Kasumi-1 (cell line): ENCODE results near the gene RAB14.
A peak's percentile ranks its signal among the peaks of the same experiment; 100 is the strongest.

Source experiments
- DNase-seq, 2 experiments: peaks; one replicate each; lab custom pipeline; 2025; lab: John Stamatoyannopoulos, UW

Gene RAB14

GRCh38 chr9:121219530-121219929 lies 17.9 kb upstream of the RAB14 start:
- DNase-seq: no peak

GRCh38 chr9:121218357-121219027 lies 16.8 kb upstream of the RAB14 start:
- no peak for DNase-seq

DNA sequence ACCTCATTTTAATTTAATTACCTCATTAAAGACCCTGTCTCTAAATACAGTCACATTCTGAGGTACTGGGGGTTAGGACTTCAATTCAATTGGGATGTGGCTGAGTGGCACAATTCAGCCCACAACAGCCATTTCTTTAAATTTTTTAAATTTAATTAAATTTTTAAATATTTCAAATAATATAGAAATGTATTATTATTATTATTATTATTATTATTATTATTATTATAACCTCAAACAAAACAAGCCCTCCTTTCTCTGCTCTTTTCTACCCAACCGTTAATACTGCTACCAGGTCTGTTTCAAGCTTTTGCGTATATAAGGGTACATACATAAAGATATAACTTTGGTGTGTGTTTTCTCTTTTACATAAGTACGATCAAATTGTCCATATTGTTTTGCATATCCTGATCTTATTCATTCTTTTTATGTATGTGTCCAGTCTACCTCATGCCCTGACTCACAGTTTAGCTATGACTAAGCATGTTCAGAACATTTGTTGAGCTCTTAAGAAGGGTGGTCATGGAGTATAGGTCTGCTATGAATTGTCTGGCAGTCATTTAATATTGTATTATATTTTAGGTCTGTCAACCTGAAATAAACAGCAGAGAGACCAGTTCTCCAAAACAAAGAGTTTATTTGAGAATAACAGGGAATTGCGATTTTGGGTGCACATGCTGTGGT lies 16.1 kb upstream of the RAB14 start:
- no peak for DNase-seq

DNA sequence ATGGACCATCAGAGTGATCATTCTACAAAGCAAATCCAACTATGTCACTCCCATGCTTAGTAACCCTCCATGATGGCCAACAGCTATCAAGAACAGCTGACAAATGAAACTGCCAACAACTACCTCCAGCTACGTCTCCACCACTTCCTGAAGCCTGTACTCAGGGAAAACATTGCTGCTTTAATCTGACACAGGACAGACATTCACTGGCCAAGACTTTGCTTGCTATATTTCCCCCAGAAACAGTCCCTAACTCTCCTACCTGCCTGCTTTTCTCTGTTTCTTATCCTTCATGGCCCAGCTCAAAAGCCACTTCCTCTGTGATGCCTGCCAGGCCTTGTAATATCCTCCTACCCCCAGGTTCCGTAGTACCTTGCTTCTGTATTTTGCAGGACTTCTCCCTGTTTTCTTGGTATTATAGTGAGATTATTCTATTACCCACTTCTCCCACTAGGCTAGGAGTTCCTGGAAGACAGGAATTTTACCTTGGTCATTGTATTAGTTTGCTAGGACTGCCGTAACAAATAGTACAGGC lies 14.7 kb upstream of the RAB14 start:
- peak; percentile 17 to 18 for DNase-seq

DNA sequence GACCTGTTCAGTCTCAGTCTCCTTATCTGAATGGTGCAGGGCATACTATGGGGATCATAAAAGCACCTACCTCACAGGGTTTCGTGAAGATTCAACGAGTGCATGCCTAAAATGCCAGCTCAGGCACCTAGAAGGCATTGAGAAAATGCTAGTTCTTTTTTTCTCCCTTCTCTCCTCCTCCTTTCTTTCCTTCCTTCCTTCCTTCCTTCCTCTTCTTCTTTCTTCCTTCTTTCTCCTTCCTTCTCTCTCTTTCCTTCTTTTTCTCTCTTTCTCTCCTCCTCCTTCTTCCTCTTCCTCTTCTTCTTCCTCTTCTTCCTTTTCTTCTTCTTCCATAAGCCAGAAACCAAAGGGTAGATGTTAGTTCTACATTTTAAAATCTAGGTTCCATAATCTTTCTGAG lies 12.3 kb upstream of the RAB14 start:
- DNase-seq: no peak

GRCh38 chr9:121213136-121213806 lies 11.6 kb upstream of the RAB14 start:
- peak; percentile 83 to 90 for DNase-seq

- no peak for DNase-seq
These were observed 8.9 kb upstream of the RAB14 start for GRCh38 chr9:121210536-121210935.

DNA sequence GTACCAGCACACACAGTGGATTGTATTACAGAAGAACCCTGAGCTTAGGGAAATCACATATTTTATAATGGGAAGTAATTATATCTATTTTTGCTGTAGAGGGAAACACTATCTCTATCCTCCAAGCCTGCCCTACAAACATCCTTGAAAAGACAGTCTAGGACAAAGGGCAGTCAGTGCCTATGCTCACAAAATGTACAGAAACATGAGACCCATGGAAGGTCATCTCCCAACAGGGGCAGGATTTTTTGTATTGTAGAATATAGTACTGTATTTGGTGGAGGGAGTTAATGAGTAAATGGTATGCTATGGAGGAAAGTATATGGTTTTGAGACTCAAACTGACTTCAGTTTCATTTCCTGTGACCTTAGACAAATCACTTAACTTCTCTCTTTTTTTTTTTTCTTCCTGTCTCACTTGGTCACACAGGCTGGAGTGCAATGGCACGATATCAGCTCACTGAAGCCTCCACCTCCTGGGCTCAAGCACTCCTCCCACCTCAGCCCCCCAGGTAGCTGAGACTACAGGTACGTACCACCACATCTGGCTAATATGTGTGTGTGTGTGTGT lies 5.8 kb upstream of the RAB14 start:
- no peak for DNase-seq

- DNase-seq: no peak
These were observed 5.1 kb upstream of the RAB14 start for GRCh38 chr9:121206516-121207370.

DNA sequence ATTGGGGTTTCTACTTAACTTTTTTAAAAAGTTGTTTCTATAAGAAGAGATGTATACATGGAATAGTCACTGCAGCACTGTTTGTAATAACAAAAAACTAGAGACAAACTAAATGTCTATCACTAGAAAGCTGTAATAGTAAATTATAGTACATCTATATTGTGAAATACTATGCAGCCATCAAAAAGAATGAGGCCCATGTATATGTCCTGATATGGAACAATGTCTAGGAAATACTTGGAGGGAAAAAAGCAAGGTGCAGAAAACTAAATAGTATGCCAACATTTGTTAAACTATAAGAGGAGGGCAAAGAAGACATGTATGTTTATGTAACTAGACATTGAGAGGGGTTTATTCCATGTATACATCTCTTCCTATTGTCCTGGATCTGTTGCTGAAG lies 2.9 kb upstream of the RAB14 start:
- DNase-seq: no peak

- DNase-seq: peak in 1 of 2 experiments; percentile 16
These were observed 2.5 kb upstream of the RAB14 start for GRCh38 chr9:121204121-121204520.

DNA sequence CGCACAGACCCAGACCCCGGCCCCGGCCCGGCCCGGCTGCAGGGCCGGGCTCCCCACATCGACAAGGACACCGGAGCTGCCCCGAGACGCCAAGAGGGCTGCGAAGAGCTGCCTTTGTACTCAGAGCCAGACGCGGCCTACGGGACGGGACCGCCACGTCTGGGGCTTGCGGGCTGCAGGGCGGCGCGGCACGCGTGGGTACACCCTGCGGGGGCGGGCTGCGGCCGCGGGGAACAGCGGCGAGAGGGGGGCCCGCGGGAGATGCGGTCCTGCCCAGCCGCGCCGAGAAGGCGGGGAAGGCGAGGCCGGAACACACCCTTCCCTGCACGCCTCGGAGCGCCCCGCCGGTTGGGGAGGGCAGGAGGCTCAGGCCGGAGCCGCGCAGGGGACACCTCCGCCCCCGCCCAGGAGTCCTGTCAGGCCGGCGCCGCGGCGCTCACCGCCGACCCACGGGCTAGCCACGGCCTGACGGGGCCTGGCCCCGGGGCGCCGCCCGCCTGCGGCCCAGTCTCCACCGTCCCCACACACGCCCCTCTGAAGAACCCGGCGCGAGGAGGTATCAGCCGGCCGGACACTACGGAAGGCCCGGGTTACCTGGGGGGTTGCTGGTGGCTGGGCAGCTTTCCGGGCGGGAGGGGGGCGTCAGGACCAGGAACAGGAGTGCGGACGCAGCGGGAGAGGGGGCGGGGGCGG lies 478 bp downstream of the RAB14 start:
- no peak for DNase-seq

- DNase-seq: peak in 1 of 2 experiments; percentile 44
These were observed 1.3 kb downstream of the RAB14 start for GRCh38 chr9:121200356-121200755.

DNA sequence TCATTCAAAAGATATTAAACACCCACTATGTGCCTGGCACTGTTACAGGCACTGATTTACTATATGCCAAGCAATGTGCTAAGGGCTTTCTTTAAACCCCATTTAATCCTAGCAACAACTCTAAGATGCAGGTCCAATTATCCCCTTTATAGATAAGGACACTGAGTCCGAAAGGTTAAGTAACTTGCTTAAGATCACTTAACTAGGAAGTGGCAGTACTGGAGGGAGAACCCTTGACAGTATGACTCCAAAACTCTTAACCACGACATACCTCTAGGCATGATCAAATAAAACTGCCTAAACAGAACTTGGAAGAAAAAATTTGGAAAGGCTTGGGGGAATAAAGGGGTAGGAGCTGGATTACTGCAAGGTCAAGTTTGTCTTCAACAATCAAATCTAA lies 1.7 kb downstream of the RAB14 start:
- DNase-seq: peak in 1 of 2 experiments; percentile 44

GRCh38 chr9:121198512-121199042 lies 3.1 kb downstream of the RAB14 start:
- DNase-seq: no peak

DNA sequence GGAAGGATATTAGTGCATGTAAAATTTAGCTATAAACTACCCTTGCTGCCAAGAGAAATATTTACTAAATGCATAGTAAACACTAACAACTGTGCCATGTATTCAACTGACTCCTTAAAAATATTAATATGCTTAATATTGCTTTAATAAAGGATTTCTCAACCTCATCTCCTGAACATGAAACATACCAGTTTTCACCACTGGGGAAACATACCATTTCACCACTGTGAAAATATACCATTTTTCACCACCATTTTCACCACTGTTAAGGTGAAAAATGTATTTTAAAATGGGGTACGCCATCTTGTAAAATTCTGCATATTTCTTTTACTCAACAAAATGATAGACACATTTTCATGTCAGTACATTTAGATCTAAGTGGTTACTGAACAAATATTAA lies 4.5 kb downstream of the RAB14 start:
- DNase-seq: no peak

GRCh38 chr9:121196389-121196788 lies 5.3 kb downstream of the RAB14 start:
- no peak for DNase-seq

DNA sequence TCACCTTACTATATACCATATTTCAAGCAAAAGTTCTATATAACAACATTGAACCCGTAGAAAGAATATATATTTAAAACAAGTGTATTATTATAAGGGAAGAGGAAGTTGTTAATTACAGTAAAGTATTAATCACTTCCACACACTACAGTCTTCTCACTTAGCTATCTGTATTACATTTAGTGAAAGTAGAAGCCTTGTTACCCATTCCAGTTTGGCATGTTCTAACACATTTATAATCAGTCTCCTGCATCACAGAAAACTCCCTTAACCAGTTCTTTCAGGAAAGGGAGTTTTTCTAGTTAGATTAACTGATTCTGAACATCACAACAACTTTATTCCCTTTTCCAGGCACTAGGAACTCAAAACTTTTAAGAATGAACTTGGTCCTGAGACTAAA lies 6.9 kb downstream of the RAB14 start:
- DNase-seq: no peak

DNA sequence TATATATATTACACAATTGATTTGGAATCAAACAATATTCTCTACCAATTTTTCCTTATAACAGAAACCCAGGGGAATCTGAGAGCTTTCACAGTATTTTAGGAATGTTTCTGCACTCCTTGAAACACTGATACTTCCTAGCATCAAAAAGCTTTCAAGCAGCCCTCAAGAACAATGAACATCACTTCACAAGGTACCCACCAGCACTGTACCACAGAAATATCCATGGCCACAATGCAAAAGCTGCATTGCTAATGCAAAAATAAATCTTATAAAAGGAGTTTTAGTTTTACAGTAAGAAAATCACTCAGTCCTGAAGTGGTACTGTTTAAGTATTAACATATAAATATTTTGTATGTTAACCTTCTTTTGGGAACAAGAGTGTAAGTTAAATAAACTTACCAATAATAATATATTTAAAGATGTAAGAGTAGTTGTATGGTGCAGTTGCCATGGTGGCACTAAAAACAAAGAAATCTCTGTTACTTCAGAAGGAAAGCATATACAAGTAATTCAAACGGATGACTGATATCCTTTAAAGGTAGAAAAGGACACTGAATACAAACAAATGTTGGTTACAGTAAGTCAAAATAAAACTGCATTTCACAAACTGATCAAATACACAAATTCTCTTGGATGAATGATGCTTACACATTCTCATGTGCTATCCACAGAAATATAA lies 8.6 kb downstream of the RAB14 start:
- DNase-seq: no peak

GRCh38 chr9:121192518-121192917 lies 9.2 kb downstream of the RAB14 start:
- no peak for DNase-seq
